ENCODE results near the gene ISL2.

ISL2 gene

GRCh38 chr15:76328106-76328696 lies 8.4 kb upstream of the ISL2 start:
- no peak for DNase-seq

GRCh38 chr15:76328958-76329357 lies 7.6 kb upstream of the ISL2 start:
- no peak for DNase-seq

- DNase-seq: no peak
These were observed 6.4 kb upstream of the ISL2 start for GRCh38 chr15:76330080-76330680.

- no peak for DNase-seq
These were observed 3.8 kb upstream of the ISL2 start for GRCh38 chr15:76332796-76333195.

- no peak for DNase-seq
These were observed 3.3 kb upstream of the ISL2 start for GRCh38 chr15:76333309-76333708.

- DNase-seq: no peak
These were observed 2.7 kb upstream of the ISL2 start for GRCh38 chr15:76333720-76334437.

- no peak for DNase-seq
These were observed 1.9 kb upstream of the ISL2 start for GRCh38 chr15:76334438-76335306.

GRCh38 chr15:76335307-76336253 lies 993 bp upstream of the ISL2 start:
- DNase-seq: no peak

DNA sequence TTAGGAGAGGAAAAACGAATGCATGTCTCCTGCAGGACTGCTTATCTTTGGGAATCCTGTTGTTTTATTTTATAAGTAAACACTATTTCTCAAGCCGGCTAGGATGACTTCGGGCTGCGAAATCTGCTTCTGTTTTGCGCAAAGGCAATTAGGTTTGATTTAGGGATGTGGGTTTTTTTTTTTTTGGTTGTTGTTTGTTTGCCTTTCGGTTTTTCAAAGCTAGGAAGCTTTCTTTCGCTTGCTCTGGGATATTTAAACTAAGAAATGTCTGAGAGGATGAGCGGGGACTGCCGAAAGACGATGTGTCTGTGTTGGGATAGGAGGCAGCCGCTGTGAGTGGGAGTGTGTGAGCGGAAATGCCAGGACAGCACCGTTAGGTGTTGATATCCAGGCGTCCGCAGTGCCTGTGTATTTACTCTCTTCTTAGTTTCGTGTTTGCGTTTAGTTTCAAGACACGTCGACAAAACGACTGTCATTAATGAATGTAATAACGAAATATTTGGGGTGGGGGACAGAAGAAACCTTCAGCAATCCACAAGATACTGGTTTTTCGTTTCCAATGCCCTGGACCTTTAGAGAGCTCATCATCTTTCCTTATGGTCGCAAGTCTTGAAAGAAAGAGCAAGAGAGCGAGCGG lies 604 bp downstream of the ISL2 start:
- DNase-seq: peak; percentile 17

GRCh38 chr15:76337696-76338485 lies 1.3 kb downstream of the ISL2 start:
- no peak for DNase-seq

DNA sequence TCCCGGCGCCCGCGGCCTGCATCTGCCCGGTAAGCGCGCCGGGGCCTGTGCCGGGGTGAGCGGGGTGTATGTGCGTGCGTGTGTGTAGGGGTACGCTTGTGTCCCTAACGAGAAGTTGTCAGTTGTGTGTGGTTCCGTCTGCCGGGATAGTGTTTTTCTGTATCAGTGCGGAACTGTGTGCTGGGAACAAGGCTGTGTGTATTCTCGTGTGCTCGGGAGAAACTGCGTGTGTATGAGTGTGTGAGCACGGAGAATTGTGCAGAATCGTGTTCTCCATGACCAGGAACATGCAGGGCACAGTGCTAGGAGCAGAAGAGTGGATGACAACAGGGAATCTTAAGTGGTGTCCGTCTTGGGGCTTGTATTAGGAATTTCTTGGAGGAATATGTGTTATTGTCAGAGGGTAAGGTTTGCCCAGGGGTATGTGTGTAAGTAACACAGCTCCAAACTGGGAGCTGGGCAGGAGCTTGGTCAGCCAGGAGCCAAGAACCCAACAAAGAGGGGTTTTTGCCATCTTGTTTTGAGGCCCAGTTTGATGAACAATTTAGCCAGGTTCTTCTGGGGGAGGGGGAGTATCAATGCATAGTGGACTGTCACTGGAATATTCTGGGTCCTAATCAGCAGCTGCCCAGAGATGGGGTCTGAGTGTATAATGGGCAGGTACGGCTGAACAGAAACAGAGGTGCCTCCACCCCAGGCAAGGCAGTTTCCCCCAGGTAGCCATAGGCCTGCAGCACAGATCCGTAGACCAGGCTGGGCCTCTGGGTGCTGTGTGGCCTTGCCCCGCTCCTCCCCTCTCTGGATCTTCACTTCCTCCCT lies 2.1 kb downstream of the ISL2 start:
- DNase-seq: peak; percentile 63

DNA sequence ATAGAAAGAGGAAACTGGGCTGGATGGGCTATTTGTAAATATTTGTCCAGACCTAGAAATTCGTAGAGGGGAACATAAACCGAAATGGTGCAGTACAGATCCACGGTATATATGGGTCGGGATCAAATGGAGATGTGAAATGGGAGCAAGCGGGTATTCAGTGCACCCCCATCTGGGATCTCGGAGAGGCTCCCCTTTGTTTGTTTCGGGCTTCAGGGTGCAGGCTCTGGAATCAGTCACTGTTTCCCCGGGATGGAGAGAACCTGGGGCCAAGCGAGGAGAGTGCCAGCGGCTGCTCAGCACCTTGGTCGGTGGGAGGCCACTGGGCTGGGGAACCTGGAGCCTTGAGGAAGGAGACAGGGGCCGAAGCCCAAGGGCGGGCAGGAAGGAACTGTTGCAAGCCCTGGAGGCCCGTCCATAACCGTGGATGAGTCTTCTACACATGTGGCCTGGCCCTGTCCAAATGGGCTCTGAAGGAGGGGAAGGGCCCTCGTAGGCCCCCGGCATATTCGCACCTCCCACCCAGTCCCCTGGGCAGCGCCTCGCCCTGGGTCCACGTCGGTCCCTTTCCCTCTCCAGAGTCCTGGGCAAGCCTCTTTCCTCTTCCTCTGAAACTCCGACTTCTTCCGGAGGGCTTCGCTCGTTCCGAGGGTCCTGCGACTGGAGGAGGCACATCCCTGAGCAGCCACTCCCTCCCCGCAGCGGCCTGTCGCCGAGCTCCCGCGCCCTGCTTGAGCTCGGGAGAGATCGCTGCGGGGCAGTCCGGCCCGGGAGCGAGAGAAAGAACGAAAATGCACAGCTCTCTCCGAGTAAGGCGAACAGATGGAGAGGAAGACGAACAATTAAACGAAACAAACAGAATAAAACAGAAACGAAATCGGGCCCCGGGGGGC lies 3.0 kb downstream of the ISL2 start:
- peak; percentile 49 for DNase-seq

GRCh38 chr15:76340198-76340802 lies 3.7 kb downstream of the ISL2 start:
- no peak for DNase-seq

DNA sequence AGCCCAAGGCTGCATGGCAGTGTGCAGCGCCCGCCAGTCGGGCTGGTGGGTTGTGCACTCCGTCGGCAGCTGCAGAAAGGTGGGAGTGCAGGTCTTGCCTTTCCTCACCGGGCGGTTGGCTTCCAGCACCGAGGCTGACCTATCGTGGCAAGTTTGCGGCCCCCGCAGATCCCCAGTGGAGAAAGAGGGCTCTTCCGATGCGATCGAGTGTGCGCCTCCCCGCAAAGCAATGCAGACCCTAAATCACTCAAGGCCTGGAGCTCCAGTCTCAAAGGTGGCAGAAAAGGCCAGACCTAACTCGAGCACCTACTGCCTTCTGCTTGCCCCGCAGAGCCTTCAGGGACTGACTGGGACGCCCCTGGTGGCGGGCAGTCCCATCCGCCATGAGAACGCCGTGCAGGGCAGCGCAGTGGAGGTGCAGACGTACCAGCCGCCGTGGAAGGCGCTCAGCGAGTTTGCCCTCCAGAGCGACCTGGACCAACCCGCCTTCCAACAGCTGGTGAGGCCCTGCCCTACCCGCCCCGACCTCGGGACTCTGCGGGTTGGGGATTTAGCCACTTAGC lies 4.3 kb downstream of the ISL2 start:
- DNase-seq: peak; percentile 27

DNA sequence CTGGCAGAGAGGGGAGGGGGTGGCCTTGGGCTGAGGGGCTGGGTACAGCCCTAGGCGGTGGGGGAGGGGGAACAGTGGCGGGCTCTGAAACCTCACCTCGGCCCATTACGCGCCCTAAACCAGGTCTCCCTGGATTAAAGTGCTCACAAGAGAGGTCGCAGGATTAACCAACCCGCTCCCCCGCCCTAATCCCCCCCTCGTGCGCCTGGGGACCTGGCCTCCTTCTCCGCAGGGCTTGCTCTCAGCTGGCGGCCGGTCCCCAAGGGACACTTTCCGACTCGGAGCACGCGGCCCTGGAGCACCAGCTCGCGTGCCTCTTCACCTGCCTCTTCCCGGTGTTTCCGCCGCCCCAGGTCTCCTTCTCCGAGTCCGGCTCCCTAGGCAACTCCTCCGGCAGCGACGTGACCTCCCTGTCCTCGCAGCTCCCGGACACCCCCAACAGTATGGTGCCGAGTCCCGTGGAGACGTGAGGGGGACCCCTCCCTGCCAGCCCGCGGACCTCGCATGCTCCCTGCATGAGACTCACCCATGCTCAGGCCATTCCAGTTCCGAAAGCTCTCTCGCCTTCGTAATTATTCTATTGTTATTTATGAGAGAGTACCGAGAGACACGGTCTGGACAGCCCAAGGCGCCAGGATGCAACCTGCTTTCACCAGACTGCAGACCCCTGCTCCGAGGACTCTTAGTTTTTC lies 4.9 kb downstream of the ISL2 start:
- DNase-seq: no peak

- DNase-seq: no peak
These were observed 5.4 kb downstream of the ISL2 start for GRCh38 chr15:76342058-76342381.

- peak; percentile 63 for DNase-seq
These were observed 6.0 kb downstream of the ISL2 start for GRCh38 chr15:76342382-76343201.

Data from GF-D8 (cell line).